Endothelial cell of umbilical vein (primary cell): Measurements from ENCODE around the gene ARHGEF28. TPM values are rescaled to one million over a fixed set of nuclear protein-coding genes. Genes with fewer than 3 reads are reported as not detected.

Experiments used
- BruUV-seq: library from RNA; stranded (reverse); fragments of 400-500 nt; replicated peaks from 2 replicates; lab custom pipeline; 2021; lab: Mats Ljungman, UMichigan
- CTCF ChIA-PET: fragments of 300-600, 350-600 bp; sonication (Branson Sonifier 250); formaldehyde crosslinking; loops from one replicate; lab custom pipeline; 2021; ENCODE audit warnings: antibody characterized with exemption, inconsistent platforms; lab: Charles Lee
- POLR2A ChIA-PET: fragments of 300-600, 350-600 bp; sonication (Branson Sonifier 250); formaldehyde crosslinking; loops from one replicate; lab custom pipeline; 2021; ENCODE audit warnings: antibody characterized with exemption, inconsistent platforms; lab: Charles Lee
- DNase-seq: peaks from one replicate; pipeline ENCODE4 v3.0.0-alpha.2; 2011; ENCODE audit warnings: low read depth, low spot score
- FAIRE-seq: peaks from 2 replicates; lab custom pipeline; 2011; peaks lifted over from hg19 to GRCh38; lab: Jason Lieb, UNC
- H2AFZ ChIP-seq: 2 replicates; pipeline ENCODE4 v1.6.0; 2012; ENCODE audit warnings: low read depth, low read length, control low read depth, inconsistent platforms
- H3K27ac ChIP-seq: 2 replicates; pipeline ENCODE4 v1.5.1; 2011; ENCODE audit warnings: low read depth, mild to moderate bottlenecking, control low read depth, low read length, moderate library complexity; ENCODE audit not compliant: insufficient read depth
- H3K27me3 ChIP-seq, 2 experiments: 2 replicates each; pipeline versions ENCODE4 v1.6.0 to v1.6.1; 2011; ENCODE audit warnings: low read length in 2 of 2, mixed read lengths in 1 of 2; ENCODE audit not compliant: control insufficient read depth in 2 of 2, insufficient read depth in 2 of 2
- H3K36me3 ChIP-seq, 2 experiments: 2 replicates in 1 of 2; 3 replicates in 1 of 2; pipeline ENCODE4 v1.5.1; 2011; ENCODE audit warnings: low read length in 2 of 2, mild to moderate bottlenecking in 1 of 2, moderate library complexity in 1 of 2; ENCODE audit not compliant: control insufficient read depth in 2 of 2, insufficient read depth in 2 of 2; ENCODE audit errors: extremely low read depth in 1 of 2
- H3K4me1 ChIP-seq: 3 replicates; pipeline ENCODE4 v1.5.1; 2011; ENCODE audit warnings: mild to moderate bottlenecking, low read length; ENCODE audit not compliant: control insufficient read depth, insufficient read depth; ENCODE audit errors: extremely low read depth
- H3K4me2 ChIP-seq: 2 replicates; pipeline ENCODE4 v1.6.1; 2011; ENCODE audit warnings: low read length, control low read depth, mixed read lengths; ENCODE audit not compliant: insufficient read depth
- H3K4me3 ChIP-seq, 3 experiments: fragments of 200-600 bp in 1 of 3; sonication (generic), shearing (Covaris generic) in 1 of 3; replicated peaks in 1 of 3; 2 replicates each; pipeline ENCODE4 v1.5.1; 2011 to 2016; ENCODE audit warnings: control low read depth in 3 of 3, low read length in 3 of 3, mild to moderate bottlenecking in 2 of 3, inconsistent platforms in 1 of 3, low read depth in 1 of 3, moderate library complexity in 1 of 3; ENCODE audit not compliant: insufficient read depth in 1 of 3
- H3K79me2 ChIP-seq: 2 replicates; pipeline ENCODE4 v1.6.0; 2012; ENCODE audit warnings: low read length, inconsistent platforms; ENCODE audit not compliant: control insufficient read depth, insufficient read depth
- H3K9ac ChIP-seq: replicated peaks from 2 replicates; pipeline ENCODE3; 2011; ENCODE audit warnings: low read length, control low read depth; ENCODE audit not compliant: insufficient read depth; ENCODE audit errors: extremely low read depth
- H3K9me1 ChIP-seq: replicated peaks from 3 replicates; pipeline ENCODE4 v1.6.0; 2011; ENCODE audit warnings: mild to moderate bottlenecking, low read length; ENCODE audit not compliant: control insufficient read depth, insufficient read depth; ENCODE audit errors: extremely low read depth
- H3K9me3 ChIP-seq: replicated peaks from 2 replicates; pipeline ENCODE4 v1.5.1; 2012; ENCODE audit warnings: low read length, inconsistent platforms; ENCODE audit not compliant: control insufficient read depth, insufficient read depth
- H4K20me1 ChIP-seq: replicated peaks from 2 replicates; pipeline ENCODE3; 2011; ENCODE audit warnings: mild to moderate bottlenecking, low read length; ENCODE audit not compliant: control insufficient read depth, insufficient read depth; ENCODE audit errors: extremely low read depth
- CTCF ChIP-seq, 2 donors: IDR thresholded peaks; 1 replicate in 1 of 2; 2 replicates in 1 of 2; pipeline ENCODE4 v1.5.1; 2011; ENCODE audit warnings: low read length in 2 of 2, mild to moderate bottlenecking in 2 of 2, moderate library complexity in 2 of 2, control low read depth in 1 of 2, inconsistent platforms in 1 of 2, low read depth in 1 of 2; ENCODE audit not compliant: insufficient read depth in 1 of 2; ENCODE audit errors: extremely low read depth in 1 of 2
- EZH2 ChIP-seq: IDR thresholded peaks from 2 replicates; pipeline ENCODE4 v1.6.1; 2012; ENCODE audit warnings: borderline replicate concordance, low read depth, mild to moderate bottlenecking, moderate library complexity, low read length, inconsistent platforms; ENCODE audit not compliant: severe bottlenecking
- FOS ChIP-seq: IDR thresholded peaks from 2 replicates; pipeline ENCODE4 v1.6.1; 2011; ENCODE audit warnings: mild to moderate bottlenecking, low read length, moderate library complexity, borderline replicate concordance; ENCODE audit not compliant: insufficient read depth
- GATA2 ChIP-seq: IDR thresholded peaks from 2 replicates; pipeline ENCODE4 v1.7.0; 2011; ENCODE audit warnings: low read depth, mild to moderate bottlenecking, moderate library complexity, mixed read lengths, low read length; ENCODE audit not compliant: insufficient read length, insufficient read depth
- JUN ChIP-seq: IDR thresholded peaks from 2 replicates; pipeline ENCODE4 v1.6.1; 2011; ENCODE audit warnings: borderline replicate concordance, low read depth; ENCODE audit not compliant: insufficient read length, insufficient read depth
- MAX ChIP-seq: IDR thresholded peaks from 2 replicates; pipeline ENCODE4 v1.6.1; 2011; ENCODE audit not compliant: insufficient read depth, insufficient read length
- MYC ChIP-seq: IDR thresholded peaks from one replicate; pipeline ENCODE4 v1.6.1; 2011; ENCODE audit warnings: mild to moderate bottlenecking, low read depth, low read length
- POLR2A ChIP-seq: IDR thresholded peaks from 2 replicates; pipeline ENCODE4 v1.6.1; 2012; ENCODE audit warnings: low read depth, mild to moderate bottlenecking, control low read depth, low read length
- POLR2AphosphoS5 ChIP-seq: IDR thresholded peaks from 2 replicates; pipeline ENCODE4 v1.6.1; 2012; ENCODE audit warnings: low read depth, mild to moderate bottlenecking, control low read depth, low read length, moderate library complexity; ENCODE audit not compliant: insufficient read depth
- dilution Hi-C: fragments of 300-500 bp; cut with MboI; formaldehyde crosslinking; loops from one replicate; pipeline ENCODE4 v1.15.0; 2019; ENCODE audit warnings: low sequenced_read_pairs; ENCODE audit not compliant: extremely low pct_ligation_motif_present
- intact Hi-C: fragments of 100-400 bp; cut with micrococcal nuclease; formaldehyde crosslinking; loops from one replicate; pipeline ENCODE4 v1.10.0; 2022
- polyA plus RNA-seq, 4 experiments: library from polyadenylated mRNA; depleted of rRNA in 3 of 4; stranded (reverse) in 3 of 4; unstranded in 1 of 4; fragments of >200 nt; gene quantifications; 2 replicates each; pipeline versions ENCODE4 v1.2.1 to v1.2.3, GENCODE V29; 2011 to 2012; ENCODE audit warnings: missing spikeins in 1 of 4
- total RNA-seq: library from RNA; stranded (reverse); gene quantifications from 2 replicates; pipeline ENCODE4 v1.2.3, GENCODE V29; 2021

ARHGEF28 gene
- total and polyA plus RNA-seq, 2 donors (not counting 3 experiments of a cell fraction or from before 2014, with no cell fraction given): 29.5 to 108 TPM

GRCh38 chr5:73796164-73797131, 170.5 kb downstream of the ARHGEF28 start:
- H3K27ac ChIP-seq: peak overlapping the region; percentile 78
- H3K4me1 ChIP-seq: peaks cover 52% of the 10 kb centered on the region
- H3K9ac ChIP-seq: peak overlapping the region; percentile 54
- dilution Hi-C loops: no loop called here
- peaks cover 13 to 17% of the 10 kb centered on the region in 2 experiments for H3K36me3 ChIP-seq
- H2AFZ ChIP-seq: no peak overlapping the region
- FAIRE-seq (peak; percentile 70), DNase-seq (peak; percentile 88)
- TF ChIP-seq GATA2: no peak
- TF ChIP-seq JUN: peak; percentile 79
- TF ChIP-seq MAX: peak; percentile 47
- no peak for TF ChIP-seq EZH2
- TF ChIP-seq MYC: peak; percentile 65
- TF ChIP-seq FOS: peak; percentile 36
- no peak for TF ChIP-seq POLR2A
- no peak for TF ChIP-seq CTCF (IDR thresholded peaks at IDR 0.05; ENCODE audit: extremely low read depth in 1 of 2, insufficient read depth in 1 of 2, low read depth in 1 of 2, low read length in 2 of 2)
- TF ChIP-seq POLR2AphosphoS5: no peak
- no peak overlapping the region for H3K4me3 ChIP-seq
- POLR2A ChIA-PET: no interaction called here
- no peaks in the 10 kb centered on the region for H3K9me1 ChIP-seq
- H3K9me3 ChIP-seq: no peaks in the 10 kb centered on the region
- no peaks in the 10 kb centered on the region for H4K20me1 ChIP-seq
- CTCF ChIA-PET: interaction anchor here (0.6 to 7.6 kb wide), 7 partner anchors 12 to 277 kb away, joined by 3 to 232 read pairs (median 3); no protein-coding TSS in a partner anchor
- H3K4me2 ChIP-seq: peak overlapping the region; percentile 47
- H3K27me3 ChIP-seq: no peaks in the 10 kb centered on the region
- H3K79me2 ChIP-seq: peaks cover 2% of the 10 kb centered on the region
- intact Hi-C loops: loop anchor here (2.0 kb wide), 1 partner anchor 158 kb away; no protein-coding TSS in a partner anchor
- TSS peak; percentile 66 for BruUV-seq
